SK-N-SH (cell line): Measurements from ENCODE around the gene GRK1. TPM values are rescaled to one million over a fixed set of nuclear protein-coding genes. Genes with fewer than 3 reads are reported as not detected.

Experiments
- CTCF ChIA-PET: fragments of 300-600, 350-600 bp; formaldehyde crosslinking; extraction: SDS; loops from one replicate; lab custom pipeline; 2021; lab: Yijun Ruan, JAX
- POLR2A ChIA-PET: fragments of 350-600 bp; sonication (Branson Sonifier 250); formaldehyde crosslinking; extraction: SDS; loops from one replicate; lab custom pipeline; 2020; ENCODE audit warnings: antibody characterized with exemption, inconsistent platforms; lab: Yijun Ruan, JAX
- DNase-seq: peaks from one replicate; pipeline ENCODE4 v3.0.0; 2012
- H2AFZ ChIP-seq: fragments of 200-600 bp; sonication (generic); 2 replicates; pipeline ENCODE4 v1.8.1; 2016; ENCODE audit warnings: antibody characterized with exemption, mild to moderate bottlenecking, low read depth
- H3F3A ChIP-seq: fragments of 200-600 bp; sonication (generic); replicated peaks from 2 replicates; pipeline ENCODE3; 2016; ENCODE audit warnings: antibody characterized with exemption, mild to moderate bottlenecking; ENCODE audit not compliant: insufficient read depth
- H3K27ac ChIP-seq, 2 experiments: fragments of 200-500 bp in 1 of 2; fragments of 200-600 bp in 1 of 2; sonication (Bioruptor generic) in 1 of 2; sonication (generic), shearing (Covaris generic) in 1 of 2; 2 replicates each; pipeline versions ENCODE4 v1.5.1 to v1.6.1; 2014 to 2016; ENCODE audit warnings: low read depth in 2 of 2, inconsistent platforms in 1 of 2, low read length in 1 of 2, mild to moderate bottlenecking in 1 of 2, mixed read lengths in 1 of 2
- H3K27me3 ChIP-seq: fragments of 200-600 bp; sonication (generic), shearing (Covaris generic); 2 replicates; pipeline ENCODE4 v1.6.1; 2016; ENCODE audit warnings: mixed run types; ENCODE audit not compliant: insufficient read depth
- H3K36me3 ChIP-seq, 2 experiments: fragments of 200-500 bp in 1 of 2; fragments of 200-600 bp in 1 of 2; sonication (Bioruptor generic) in 1 of 2; sonication (generic) in 1 of 2; replicated peaks in 1 of 2; 2 replicates each; pipeline versions ENCODE3 to v1.5.1; 2014 to 2016; ENCODE audit warnings: low read length in 1 of 2, mild to moderate bottlenecking in 1 of 2; ENCODE audit not compliant: insufficient read depth in 2 of 2, control insufficient read depth in 1 of 2
- H3K4me1 ChIP-seq, 2 experiments: fragments of 200-500 bp in 1 of 2; fragments of 200-600 bp in 1 of 2; sonication (Bioruptor generic) in 1 of 2; sonication (generic), shearing (Covaris generic) in 1 of 2; 2 replicates each; pipeline versions ENCODE4 v1.5.1 to v1.6.1; 2014 to 2016; ENCODE audit warnings: low read depth in 1 of 2, low read length in 1 of 2, mixed run types in 1 of 2; ENCODE audit not compliant: insufficient read depth in 2 of 2, control insufficient read depth in 1 of 2
- H3K4me2 ChIP-seq: fragments of 200-600 bp; sonication (generic), shearing (Covaris generic); 2 replicates; pipeline ENCODE4 v1.6.1; 2017; ENCODE audit warnings: mixed run types
- H3K4me3 ChIP-seq, 2 experiments: fragments of 200-500 bp in 1 of 2; fragments of 200-600 bp in 1 of 2; sonication (Bioruptor generic) in 1 of 2; sonication (generic), shearing (Covaris generic) in 1 of 2; 2 replicates each; pipeline versions ENCODE4 v1.5.1 to v1.8.1; 2014 to 2016; ENCODE audit warnings: low read depth in 2 of 2, inconsistent platforms in 1 of 2, low read length in 1 of 2, mild to moderate bottlenecking in 1 of 2, mixed read lengths in 1 of 2, moderate library complexity in 1 of 2
- H3K79me2 ChIP-seq: fragments of 200-600 bp; sonication (generic); 2 replicates; pipeline ENCODE4 v1.8.1; 2017; ENCODE audit warnings: mild to moderate bottlenecking; ENCODE audit not compliant: insufficient read depth
- H3K9ac ChIP-seq: fragments of 200-600 bp; sonication (generic); 2 replicates; pipeline ENCODE4 v1.6.1; 2017; ENCODE audit warnings: mixed run types
- H3K9me2 ChIP-seq: fragments of 200-600 bp; sonication (generic); 2 replicates; pipeline ENCODE4 v1.6.1; 2017; ENCODE audit warnings: mixed run types
- H3K9me3 ChIP-seq: fragments of 200-600 bp; sonication (generic); 2 replicates; pipeline ENCODE4 v1.6.1; 2017; ENCODE audit warnings: mixed run types, mild to moderate bottlenecking, moderate library complexity
- H4K20me1 ChIP-seq: fragments of 200-600 bp; sonication (generic); 2 replicates; pipeline ENCODE4 v1.6.1; 2017; ENCODE audit warnings: mild to moderate bottlenecking, mixed run types; ENCODE audit not compliant: insufficient read depth
- ELF1 ChIP-seq: IDR thresholded peaks from 2 replicates; pipeline ENCODE4 v1.4.0; 2012
- EP300 ChIP-seq, 2 experiments: IDR thresholded peaks; 2 replicates each; pipeline versions ENCODE4 v1.4.0 to v1.6.1; 2012; ENCODE audit warnings: borderline replicate concordance in 1 of 2, low read depth in 1 of 2, low read length in 1 of 2
- FOSL2 ChIP-seq: IDR thresholded peaks from 2 replicates; pipeline ENCODE4 v1.4.0; 2012; ENCODE audit warnings: low read depth, mild to moderate bottlenecking, moderate library complexity, borderline replicate concordance
- GATA2 ChIP-seq: sonication (generic); formaldehyde crosslinking; IDR thresholded peaks from 2 replicates; pipeline ENCODE4 v1.5.0; 2020; ENCODE audit warnings: mild to moderate bottlenecking, missing genetic modification reagents
- JUND ChIP-seq: IDR thresholded peaks from 2 replicates; pipeline ENCODE4 v1.4.0; 2012
- MEF2A ChIP-seq: IDR thresholded peaks from 2 replicates; pipeline ENCODE4 v1.4.0; 2012; ENCODE audit warnings: low read depth, borderline replicate concordance
- NRF1 ChIP-seq: IDR thresholded peaks from 2 replicates; pipeline ENCODE4 v1.6.1; 2012; ENCODE audit warnings: low read depth, mild to moderate bottlenecking, low read length
- POLR2AphosphoS5 ChIP-seq: IDR thresholded peaks from 2 replicates; pipeline ENCODE4 v1.6.1; 2012; ENCODE audit warnings: low read depth, low read length
- RCOR1 ChIP-seq: fragments of 150-350 bp; IDR thresholded peaks from 2 replicates; pipeline ENCODE4 v1.6.1; 2017; ENCODE audit warnings: antibody characterized with exemption, low read length
- RFX5 ChIP-seq: IDR thresholded peaks from 2 replicates; pipeline ENCODE4 v1.6.1; 2012; ENCODE audit warnings: mild to moderate bottlenecking, improper control_type of control experiment, low read length
- SIN3A ChIP-seq: IDR thresholded peaks from 2 replicates; pipeline ENCODE4 v1.6.1; 2012; ENCODE audit warnings: low read depth, mild to moderate bottlenecking, low read length, moderate library complexity, borderline replicate concordance
- SMC3 ChIP-seq: IDR thresholded peaks from 2 replicates; pipeline ENCODE4 v1.6.1; 2012; ENCODE audit warnings: low read depth, low read length, improper control_type of control experiment
- TAF1 ChIP-seq: IDR thresholded peaks from 2 replicates; pipeline ENCODE4 v1.6.1; 2012; ENCODE audit warnings: low read depth, mild to moderate bottlenecking, low read length, moderate library complexity, borderline replicate concordance
- TEAD4 ChIP-seq: IDR thresholded peaks from 2 replicates; pipeline ENCODE4 v1.4.0; 2012; ENCODE audit warnings: mild to moderate bottlenecking, borderline replicate concordance; ENCODE audit not compliant: insufficient read depth
- YY1 ChIP-seq: IDR thresholded peaks from 2 replicates; pipeline ENCODE4 v1.4.0; 2012; ENCODE audit warnings: low read depth, mild to moderate bottlenecking
- WGBS: methylation state at CpG from one replicate; pipeline ENCODE4 v1.1.6; 2017; ENCODE audit warnings: low lambda C conversion rate; 5-methylcytosine and 5-hydroxymethylcytosine counted together
- polyA plus RNA-seq, 3 experiments: library from polyadenylated mRNA; depleted of rRNA; stranded (reverse); fragments of >200 nt; gene quantifications; 2 replicates each; pipeline ENCODE4 v1.2.3, GENCODE V29; 2012
- TF ChIP-seq, protein P1 (sequence below): IDR thresholded peaks from 2 replicates; pipeline ENCODE4 v1.4.0; 2012; ENCODE audit warnings: low read depth, borderline replicate concordance
- TF ChIP-seq, protein P2 (sequence below): fragments of 150-350 bp; IDR thresholded peaks from 2 replicates; pipeline ENCODE4 v1.6.1; 2016; ENCODE audit warnings: mild to moderate bottlenecking, low read depth, low read length
- TF ChIP-seq, protein P3 (sequence below): IDR thresholded peaks from 2 replicates; pipeline ENCODE4 v1.6.1; 2012; ENCODE audit warnings: mild to moderate bottlenecking, low read depth, low read length, moderate library complexity
- TF ChIP-seq, protein P4 (sequence below): fragments of 150-350 bp; IDR thresholded peaks from 2 replicates; pipeline ENCODE4 v1.6.1; 2017; ENCODE audit warnings: antibody characterized with exemption, low read length, low read depth, borderline replicate concordance

The GRK1 gene
- polyA plus RNA-seq, 1 of the 3 experiments (the other 2 are of a cell fraction), result 0.12 TPM

DNA sequence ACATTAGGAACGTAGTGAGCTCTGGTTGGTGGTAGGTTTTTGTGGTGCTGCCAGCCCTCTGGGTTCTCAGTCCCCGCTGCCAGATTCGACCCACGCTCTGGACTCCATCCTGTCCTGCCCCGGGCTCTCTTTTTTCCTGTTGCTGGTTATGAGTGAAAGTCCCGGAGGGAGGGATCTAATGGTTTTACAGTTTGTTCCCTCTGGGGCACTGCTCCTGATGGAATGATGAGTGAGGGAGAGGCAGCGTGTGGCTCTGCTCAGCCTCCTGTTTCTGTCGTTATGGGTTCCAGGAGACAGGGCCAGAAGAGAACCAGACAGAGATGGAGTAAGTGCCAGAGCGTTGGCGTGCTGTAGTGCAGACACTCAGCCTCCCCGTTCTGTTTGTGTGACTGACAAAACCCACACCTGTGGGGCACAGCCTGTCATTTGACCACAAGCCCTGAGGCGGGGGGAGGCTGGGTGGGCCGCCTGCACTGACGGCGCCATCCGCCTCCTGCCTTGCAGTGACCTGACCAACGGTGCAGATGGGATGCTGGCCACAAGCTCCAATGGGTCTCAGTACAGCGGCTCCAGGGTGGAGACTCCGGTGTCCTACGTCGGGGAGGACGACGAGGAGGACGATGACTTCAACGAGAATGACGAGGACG, 27.3 kb upstream of the GRK1 start:
- no peak for TF ChIP-seq YY1
- TF ChIP-seq TEAD4, result no peak
- TF ChIP-seq, protein P1, sequence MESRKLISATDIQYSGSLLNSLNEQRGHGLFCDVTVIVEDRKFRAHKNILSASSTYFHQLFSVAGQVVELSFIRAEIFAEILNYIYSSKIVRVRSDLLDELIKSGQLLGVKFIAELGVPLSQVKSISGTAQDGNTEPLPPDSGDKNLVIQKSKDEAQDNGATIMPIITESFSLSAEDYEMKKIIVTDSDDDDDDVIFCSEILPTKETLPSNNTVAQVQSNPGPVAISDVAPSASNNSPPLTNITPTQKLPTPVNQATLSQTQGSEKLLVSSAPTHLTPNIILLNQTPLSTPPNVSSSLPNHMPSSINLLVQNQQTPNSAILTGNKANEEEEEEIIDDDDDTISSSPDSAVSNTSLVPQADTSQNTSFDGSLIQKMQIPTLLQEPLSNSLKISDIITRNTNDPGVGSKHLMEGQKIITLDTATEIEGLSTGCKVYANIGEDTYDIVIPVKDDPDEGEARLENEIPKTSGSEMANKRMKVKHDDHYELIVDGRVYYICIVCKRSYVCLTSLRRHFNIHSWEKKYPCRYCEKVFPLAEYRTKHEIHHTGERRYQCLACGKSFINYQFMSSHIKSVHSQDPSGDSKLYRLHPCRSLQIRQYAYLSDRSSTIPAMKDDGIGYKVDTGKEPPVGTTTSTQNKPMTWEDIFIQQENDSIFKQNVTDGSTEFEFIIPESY, result no peak
- no peak for TF ChIP-seq POLR2AphosphoS5
- TF ChIP-seq, protein P2, sequence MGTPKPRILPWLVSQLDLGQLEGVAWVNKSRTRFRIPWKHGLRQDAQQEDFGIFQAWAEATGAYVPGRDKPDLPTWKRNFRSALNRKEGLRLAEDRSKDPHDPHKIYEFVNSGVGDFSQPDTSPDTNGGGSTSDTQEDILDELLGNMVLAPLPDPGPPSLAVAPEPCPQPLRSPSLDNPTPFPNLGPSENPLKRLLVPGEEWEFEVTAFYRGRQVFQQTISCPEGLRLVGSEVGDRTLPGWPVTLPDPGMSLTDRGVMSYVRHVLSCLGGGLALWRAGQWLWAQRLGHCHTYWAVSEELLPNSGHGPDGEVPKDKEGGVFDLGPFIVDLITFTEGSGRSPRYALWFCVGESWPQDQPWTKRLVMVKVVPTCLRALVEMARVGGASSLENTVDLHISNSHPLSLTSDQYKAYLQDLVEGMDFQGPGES, result no peak
- TF ChIP-seq JUND, result no peak
- no peak for TF ChIP-seq ELF1
- TF ChIP-seq FOSL2, result no peak
- TF ChIP-seq TAF1, result no peak
- TF ChIP-seq MEF2A, result no peak
- TF ChIP-seq GATA2, result 0 out of 2 replicates have a peak, but pooled peaks have one; percentile 10
- TF ChIP-seq, protein P3, sequence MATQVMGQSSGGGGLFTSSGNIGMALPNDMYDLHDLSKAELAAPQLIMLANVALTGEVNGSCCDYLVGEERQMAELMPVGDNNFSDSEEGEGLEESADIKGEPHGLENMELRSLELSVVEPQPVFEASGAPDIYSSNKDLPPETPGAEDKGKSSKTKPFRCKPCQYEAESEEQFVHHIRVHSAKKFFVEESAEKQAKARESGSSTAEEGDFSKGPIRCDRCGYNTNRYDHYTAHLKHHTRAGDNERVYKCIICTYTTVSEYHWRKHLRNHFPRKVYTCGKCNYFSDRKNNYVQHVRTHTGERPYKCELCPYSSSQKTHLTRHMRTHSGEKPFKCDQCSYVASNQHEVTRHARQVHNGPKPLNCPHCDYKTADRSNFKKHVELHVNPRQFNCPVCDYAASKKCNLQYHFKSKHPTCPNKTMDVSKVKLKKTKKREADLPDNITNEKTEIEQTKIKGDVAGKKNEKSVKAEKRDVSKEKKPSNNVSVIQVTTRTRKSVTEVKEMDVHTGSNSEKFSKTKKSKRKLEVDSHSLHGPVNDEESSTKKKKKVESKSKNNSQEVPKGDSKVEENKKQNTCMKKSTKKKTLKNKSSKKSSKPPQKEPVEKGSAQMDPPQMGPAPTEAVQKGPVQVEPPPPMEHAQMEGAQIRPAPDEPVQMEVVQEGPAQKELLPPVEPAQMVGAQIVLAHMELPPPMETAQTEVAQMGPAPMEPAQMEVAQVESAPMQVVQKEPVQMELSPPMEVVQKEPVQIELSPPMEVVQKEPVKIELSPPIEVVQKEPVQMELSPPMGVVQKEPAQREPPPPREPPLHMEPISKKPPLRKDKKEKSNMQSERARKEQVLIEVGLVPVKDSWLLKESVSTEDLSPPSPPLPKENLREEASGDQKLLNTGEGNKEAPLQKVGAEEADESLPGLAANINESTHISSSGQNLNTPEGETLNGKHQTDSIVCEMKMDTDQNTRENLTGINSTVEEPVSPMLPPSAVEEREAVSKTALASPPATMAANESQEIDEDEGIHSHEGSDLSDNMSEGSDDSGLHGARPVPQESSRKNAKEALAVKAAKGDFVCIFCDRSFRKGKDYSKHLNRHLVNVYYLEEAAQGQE, result no peak
- no peak for TF ChIP-seq NRF1
- TF ChIP-seq SMC3, result no peak
- no peak for TF ChIP-seq SIN3A
- no peak for TF ChIP-seq RFX5
- TF ChIP-seq RCOR1, result peak; percentile 45; the same call in 1 of the 2 replicates
- TF ChIP-seq, protein P4, sequence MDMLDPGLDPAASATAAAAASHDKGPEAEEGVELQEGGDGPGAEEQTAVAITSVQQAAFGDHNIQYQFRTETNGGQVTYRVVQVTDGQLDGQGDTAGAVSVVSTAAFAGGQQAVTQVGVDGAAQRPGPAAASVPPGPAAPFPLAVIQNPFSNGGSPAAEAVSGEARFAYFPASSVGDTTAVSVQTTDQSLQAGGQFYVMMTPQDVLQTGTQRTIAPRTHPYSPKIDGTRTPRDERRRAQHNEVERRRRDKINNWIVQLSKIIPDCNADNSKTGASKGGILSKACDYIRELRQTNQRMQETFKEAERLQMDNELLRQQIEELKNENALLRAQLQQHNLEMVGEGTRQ, result no peak
- TF ChIP-seq EP300 (IDR thresholded peaks at IDR 0.05; ENCODE audit: borderline replicate concordance in 1 of 2, low read depth in 1 of 2, low read length in 1 of 2), result peak in 1 of 2 experiments; percentile 51; a peak in 2 of 4 replicates
- Histone ChIP-seq H4K20me1 (no peaks in the 10 kb centered on the region), H3K79me2 (no peaks in the 10 kb centered on the region), H3F3A (peaks cover 7% of the 10 kb centered on the region), H3K9me3 (no peaks in the 10 kb centered on the region), H3K9ac (no peak overlapping the region), H3K4me1 (peaks cover 0 to 19% of the 10 kb centered on the region in 2 experiments; a peak in 2 of 4 replicates), H3K9me2 (no peaks in the 10 kb centered on the region), H3K4me3 (no peak overlapping the region; a peak in 1 of 4 replicates), H3K4me2 (no peak overlapping the region), H3K36me3 (peaks cover 39 to 64% of the 10 kb centered on the region in 2 experiments), H3K27ac (peak overlapping the region in 1 of 2 experiments; percentile 92; a peak in 2 of 4 replicates), H2AFZ (no peak overlapping the region), H3K27me3 (no peaks in the 10 kb centered on the region)
- CTCF ChIA-PET, result interaction anchor here (0.8 to 1.5 kb wide), 6 partner anchors 19 to 625 kb away, joined by 3 to 4 read pairs (median 4); no protein-coding TSS in a partner anchor
- POLR2A ChIA-PET, result no interaction called here
- WGBS, result 80% methylated on average over 20 of the region's 27 CpGs
- DNase-seq, result peak; percentile 85
